ENCODE results near the gene RMI2.

- TF ChIP-seq CTCF (IDR thresholded peaks at IDR 0.05; ENCODE audit: insufficient read depth, low read length) (no peak), POLR2AphosphoS5 (IDR thresholded peaks at IDR 0.05; ENCODE audit: low read depth) (no peak), REST (IDR thresholded peaks at IDR 0.05; ENCODE audit: insufficient replicate concordance, low read depth) (no peak)
Measured at GRCh38 chr16:11391576-11391975, 46.3 kb downstream of the RMI2 start.

Data from HL-60 (cell line).